G401.6 (cell line): ENCODE data around the gene SRSF7.
"Not testable (repeated sequence)": the region's sequence is repeated elsewhere in the genome, so short reads cannot be mapped to it uniquely, and the experiment has no call there.

ENCODE experiments used
- FAIRE-seq: peaks from 2 replicates; lab custom pipeline; 2012; peaks lifted over from hg19 to GRCh38; lab: Jason Lieb, UNC

The SRSF7 gene

GRCh38 chr2:38731684-38732221 lies 19.4 kb downstream of the SRSF7 start:
- FAIRE-seq = no peak

- FAIRE-seq = no peak
These were observed 20.1 kb downstream of the SRSF7 start for GRCh38 chr2:38731090-38731489.

GRCh38 chr2:38728694-38729093 lies 22.5 kb downstream of the SRSF7 start:
- FAIRE-seq = no peak

GRCh38 chr2:38727661-38728060 lies 23.5 kb downstream of the SRSF7 start:
- no peak for FAIRE-seq

- FAIRE-seq = no peak
These were observed 28.0 kb downstream of the SRSF7 start for GRCh38 chr2:38723173-38723572.

GRCh38 chr2:38722271-38723061 lies 28.7 kb downstream of the SRSF7 start:
- no peak for FAIRE-seq

- FAIRE-seq = no peak
These were observed 30.4 kb downstream of the SRSF7 start for GRCh38 chr2:38720613-38721241.

GRCh38 chr2:38719706-38720105 lies 31.5 kb downstream of the SRSF7 start:
- FAIRE-seq = no peak

- no peak for FAIRE-seq
These were observed 32.6 kb downstream of the SRSF7 start for GRCh38 chr2:38718601-38719000.

GRCh38 chr2:38716185-38716584 lies 35.0 kb downstream of the SRSF7 start:
- FAIRE-seq = no peak

- not testable (repeated sequence) for FAIRE-seq
These were observed 36.2 kb downstream of the SRSF7 start for GRCh38 chr2:38714941-38715340.

GRCh38 chr2:38713338-38713737 lies 37.8 kb downstream of the SRSF7 start:
- FAIRE-seq = no peak

GRCh38 chr2:38712871-38713270 lies 38.3 kb downstream of the SRSF7 start:
- no peak for FAIRE-seq

- no peak for FAIRE-seq
These were observed 38.7 kb downstream of the SRSF7 start for GRCh38 chr2:38712413-38712812.

- no peak for FAIRE-seq
These were observed 39.6 kb downstream of the SRSF7 start for GRCh38 chr2:38711558-38711957.

- no peak for FAIRE-seq
These were observed 41.5 kb downstream of the SRSF7 start for GRCh38 chr2:38709567-38710194.

- FAIRE-seq = no peak
These were observed 42.1 kb downstream of the SRSF7 start for GRCh38 chr2:38708900-38709566.

GRCh38 chr2:38708491-38708890 lies 42.7 kb downstream of the SRSF7 start:
- not testable (repeated sequence) for FAIRE-seq

- no peak for FAIRE-seq
These were observed 44.3 kb downstream of the SRSF7 start for GRCh38 chr2:38706846-38707345.

- no peak for FAIRE-seq
These were observed 46.5 kb downstream of the SRSF7 start for GRCh38 chr2:38704664-38705063.

GRCh38 chr2:38703336-38703735 lies 47.8 kb downstream of the SRSF7 start:
- not testable (repeated sequence) for FAIRE-seq

GRCh38 chr2:38702413-38702812 lies 48.7 kb downstream of the SRSF7 start:
- no peak for FAIRE-seq
